Activated T-helper 1 cell treated with anti-CD3 and anti-CD28 coated beads, Interleukin-12 subunit alpha, Interleukin-12 subunit beta, Interleukin-2, Interleukin-4 antibody, amounts not matched to agents 30 ng/mL and 10 ng/mL and 1 ng/mL, durations not matched to agents 14 hours and 24 hours and 36 hours (primary cell): Measurements from ENCODE around the gene MED13L. TPM values are rescaled to one million over a fixed set of nuclear protein-coding genes. Genes with fewer than 3 reads are reported as not detected.
"Not testable (repeated sequence)": the region's sequence is repeated elsewhere in the genome, so short reads cannot be mapped to it uniquely, and the experiment has no call there.

Source experiments
- DNase-seq: peaks from one replicate; pipeline ENCODE4 v3.0.0; 2021; ENCODE audit warnings: low spot score
- H3K27ac Mint-ChIP-seq: one replicate; pipeline ENCODE4 v1.8.0; 2021; ENCODE audit warnings: mild to moderate bottlenecking, mixed read lengths
- H3K27me3 Mint-ChIP-seq: one replicate; pipeline ENCODE4 v1.8.0; 2022; ENCODE audit warnings: mild to moderate bottlenecking, moderate library complexity, mixed read lengths; ENCODE audit not compliant: insufficient read depth
- H3K36me3 Mint-ChIP-seq: one replicate; pipeline ENCODE4 v1.8.0; 2021; ENCODE audit warnings: low read depth, mixed read lengths
- H3K4me1 Mint-ChIP-seq: one replicate; pipeline ENCODE4 v1.8.0; 2021; ENCODE audit warnings: low read depth, mixed read lengths
- H3K4me3 Mint-ChIP-seq: one replicate; pipeline ENCODE4 v1.8.0; 2021; ENCODE audit warnings: mild to moderate bottlenecking, moderate library complexity, mixed read lengths
- H3K9me3 Mint-ChIP-seq: one replicate; pipeline ENCODE4 v1.8.0; 2021; ENCODE audit warnings: mixed read lengths
- intact Hi-C: fragments of 100-400 bp; cut with micrococcal nuclease; formaldehyde crosslinking; loops from one replicate; pipeline ENCODE4 v1.15.1; 2024
- total RNA-seq: library from RNA; stranded (reverse); gene quantifications from 2 replicates; pipeline ENCODE4 v1.2.3, GENCODE V29; 2022

The MED13L gene
- total RNA-seq, 1 donor from 2014 or later, result 66.1 TPM

- Mint-ChIP-seq H3K9me3 (no peaks in the 10 kb centered on the region), H3K4me3 (no peak overlapping the region), H3K27me3 (no peaks in the 10 kb centered on the region), H3K36me3 (peaks cover 39% of the 10 kb centered on the region), H3K4me1 (peaks cover 24% of the 10 kb centered on the region), H3K27ac (peak overlapping the region; percentile 11)
- DNase-seq, result no peak
- intact Hi-C loops, result no loop called here
Measured at GRCh38 chr12:115988625-115989563, 288.6 kb downstream of the MED13L start.

GRCh38 chr12:115988212-115988611 is 289.3 kb downstream of the MED13L start:
- peaks cover 24% of the 10 kb centered on the region for H3K4me1 Mint-ChIP-seq
- intact Hi-C loops, result no loop called here

GRCh38 chr12:115984616-115985015 is 292.9 kb downstream of the MED13L start:
- DNase-seq, result no peak
- Mint-ChIP-seq H3K27ac (no peak overlapping the region), H3K27me3 (no peaks in the 10 kb centered on the region), H3K4me3 (no peak overlapping the region), H3K9me3 (no peaks in the 10 kb centered on the region), H3K4me1 (peaks cover 16% of the 10 kb centered on the region), H3K36me3 (peaks cover 32% of the 10 kb centered on the region)
- intact Hi-C loops, result no loop called here

More at GRCh38 chr12:115988212-115988611, 289.3 kb downstream of the MED13L start:
- no peak for DNase-seq
- no peaks in the 10 kb centered on the region for H3K9me3 Mint-ChIP-seq
- H3K4me3 Mint-ChIP-seq, result no peak overlapping the region
- peaks cover 36% of the 10 kb centered on the region for H3K36me3 Mint-ChIP-seq
- H3K27me3 Mint-ChIP-seq, result no peaks in the 10 kb centered on the region
- H3K27ac Mint-ChIP-seq, result no peak overlapping the region

GRCh38 chr12:115983226-115983798 is 294.2 kb downstream of the MED13L start:
- Mint-ChIP-seq H3K27ac (no peak overlapping the region), H3K9me3 (no peaks in the 10 kb centered on the region), H3K4me3 (no peak overlapping the region), H3K36me3 (peaks cover 25% of the 10 kb centered on the region), H3K27me3 (no peaks in the 10 kb centered on the region), H3K4me1 (peaks cover 2% of the 10 kb centered on the region)
- DNase-seq, result no peak
- intact Hi-C loops, result no loop called here

- Mint-ChIP-seq H3K27ac (no peak overlapping the region), H3K4me3 (no peak overlapping the region), H3K9me3 (no peaks in the 10 kb centered on the region), H3K4me1 (no peaks in the 10 kb centered on the region), H3K27me3 (no peaks in the 10 kb centered on the region), H3K36me3 (peaks cover 17% of the 10 kb centered on the region)
- intact Hi-C loops, result no loop called here
- no peak for DNase-seq
Measured at GRCh38 chr12:115980339-115980738, 297.2 kb downstream of the MED13L start.

- Mint-ChIP-seq H3K9me3 (no peaks in the 10 kb centered on the region), H3K27me3 (no peaks in the 10 kb centered on the region), H3K36me3 (peaks cover 22% of the 10 kb centered on the region), H3K4me1 (no peaks in the 10 kb centered on the region), H3K27ac (no peak overlapping the region), H3K4me3 (no peak overlapping the region)
- intact Hi-C loops, result no loop called here
- DNase-seq, result no peak
Measured at GRCh38 chr12:115979851-115980250, 297.6 kb downstream of the MED13L start.

- H3K9me3 Mint-ChIP-seq, result no peaks in the 10 kb centered on the region
- no peaks in the 10 kb centered on the region for H3K27me3 Mint-ChIP-seq
- intact Hi-C loops, result no loop called here
- H3K4me3 Mint-ChIP-seq, result no peak overlapping the region
- H3K27ac Mint-ChIP-seq, result no peak overlapping the region
- no peaks in the 10 kb centered on the region for H3K4me1 Mint-ChIP-seq
- peaks cover 22% of the 10 kb centered on the region for H3K36me3 Mint-ChIP-seq
- DNase-seq, result no peak
Measured at GRCh38 chr12:115979351-115979750, 298.1 kb downstream of the MED13L start.

- intact Hi-C loops, result not testable (repeated sequence)
Measured at GRCh38 chr12:115976829-115977228, 300.7 kb downstream of the MED13L start.

GRCh38 chr12:115975411-115975810 is 302.1 kb downstream of the MED13L start:
- Mint-ChIP-seq H3K27ac (no peak overlapping the region), H3K9me3 (no peaks in the 10 kb centered on the region), H3K27me3 (no peaks in the 10 kb centered on the region), H3K4me3 (no peak overlapping the region), H3K4me1 (peaks cover 6% of the 10 kb centered on the region), H3K36me3 (peaks cover 37% of the 10 kb centered on the region)
- DNase-seq, result no peak
- intact Hi-C loops, result no loop called here

More at GRCh38 chr12:115976829-115977228, 300.7 kb downstream of the MED13L start:
- H3K27ac Mint-ChIP-seq, H3K27me3 Mint-ChIP-seq, H3K9me3 Mint-ChIP-seq, H3K4me1 Mint-ChIP-seq, DNase-seq, H3K4me3 Mint-ChIP-seq: not testable (repeated sequence)
- peaks cover 34% of the 10 kb centered on the region for H3K36me3 Mint-ChIP-seq

- no peak overlapping the region for H3K4me3 Mint-ChIP-seq
- no peak for DNase-seq
- H3K27ac Mint-ChIP-seq, result no peak overlapping the region
- no peaks in the 10 kb centered on the region for H3K9me3 Mint-ChIP-seq
- peaks cover 6% of the 10 kb centered on the region for H3K4me1 Mint-ChIP-seq
- no peaks in the 10 kb centered on the region for H3K27me3 Mint-ChIP-seq
- H3K36me3 Mint-ChIP-seq, result peaks cover 36% of the 10 kb centered on the region
- intact Hi-C loops, result no loop called here
Measured at GRCh38 chr12:115973968-115974724, 303.3 kb downstream of the MED13L start.

GRCh38 chr12:115973066-115973465 is 304.4 kb downstream of the MED13L start:
- DNase-seq, result no peak
- no peak overlapping the region for H3K4me3 Mint-ChIP-seq
- H3K4me1 Mint-ChIP-seq, result peaks cover 6% of the 10 kb centered on the region
- no peaks in the 10 kb centered on the region for H3K9me3 Mint-ChIP-seq
- peaks cover 44% of the 10 kb centered on the region for H3K36me3 Mint-ChIP-seq
- no peak overlapping the region for H3K27ac Mint-ChIP-seq
- no peaks in the 10 kb centered on the region for H3K27me3 Mint-ChIP-seq
- intact Hi-C loops, result no loop called here

GRCh38 chr12:115972241-115972640 is 305.3 kb downstream of the MED13L start:
- intact Hi-C loops, result no loop called here
- H3K4me1 Mint-ChIP-seq, result peaks cover 9% of the 10 kb centered on the region
- H3K27ac Mint-ChIP-seq, result no peak overlapping the region
- no peaks in the 10 kb centered on the region for H3K27me3 Mint-ChIP-seq
- no peak overlapping the region for H3K4me3 Mint-ChIP-seq
- peaks cover 46% of the 10 kb centered on the region for H3K36me3 Mint-ChIP-seq
- no peaks in the 10 kb centered on the region for H3K9me3 Mint-ChIP-seq
- DNase-seq, result no peak

GRCh38 chr12:115968211-115968610 is 309.3 kb downstream of the MED13L start:
- DNase-seq, result no peak
- no peaks in the 10 kb centered on the region for H3K27me3 Mint-ChIP-seq
- no peak overlapping the region for H3K4me3 Mint-ChIP-seq
- intact Hi-C loops, result no loop called here
- H3K27ac Mint-ChIP-seq, result no peak overlapping the region
- peaks cover 45% of the 10 kb centered on the region for H3K4me1 Mint-ChIP-seq
- no peaks in the 10 kb centered on the region for H3K9me3 Mint-ChIP-seq
- H3K36me3 Mint-ChIP-seq, result peaks cover 56% of the 10 kb centered on the region
